ENCODE results near the gene ADAMTS16.

The ADAMTS16 gene

DNA sequence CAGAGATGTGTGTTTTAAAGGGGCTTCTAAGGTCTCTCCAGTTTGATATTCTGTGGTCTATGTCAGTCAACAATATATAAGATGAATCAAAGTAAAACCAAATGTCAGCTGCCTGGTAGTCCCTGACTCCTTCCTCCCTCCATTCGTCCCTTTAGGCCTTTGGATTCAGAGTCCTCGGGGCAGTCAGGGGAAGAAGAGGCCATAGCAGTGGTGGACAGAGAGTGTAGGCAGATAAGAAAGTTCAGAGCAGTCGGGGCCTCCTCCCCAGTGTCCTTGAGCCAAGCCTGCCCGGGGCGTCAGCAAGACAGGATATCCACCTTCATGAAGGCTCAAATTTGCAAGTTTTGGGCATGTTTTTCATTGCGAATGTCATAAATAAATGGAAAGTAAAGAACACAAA lies 110.6 kb downstream of the ADAMTS16 start:
- Mint-ChIP-seq H3K36me3 (ENCODE audit: low read depth) (no peaks in the 10 kb centered on the region), H3K4me3 (no peak overlapping the region), H3K27ac (no peak overlapping the region), H3K27me3 (ENCODE audit: low read depth) (no peaks in the 10 kb centered on the region), H3K4me1 (ENCODE audit: low read depth) (no peaks in the 10 kb centered on the region), H3K9me3 (peaks cover 12% of the 10 kb centered on the region)
- no peak for DNase-seq (ENCODE audit: low spot score)

GRCh38 chr5:5252106-5252505 lies 112.0 kb downstream of the ADAMTS16 start:
- DNase-seq (ENCODE audit: low spot score): no peak
- Mint-ChIP-seq H3K4me3 (no peak overlapping the region), H3K27me3 (ENCODE audit: low read depth) (no peaks in the 10 kb centered on the region), H3K36me3 (ENCODE audit: low read depth) (no peaks in the 10 kb centered on the region), H3K4me1 (ENCODE audit: low read depth) (no peaks in the 10 kb centered on the region), H3K27ac (no peak overlapping the region), H3K9me3 (peaks cover 16% of the 10 kb centered on the region)

- Mint-ChIP-seq H3K4me3 (no peak overlapping the region), H3K27ac (no peak overlapping the region), H3K9me3 (peaks cover 16% of the 10 kb centered on the region), H3K4me1 (ENCODE audit: low read depth) (no peaks in the 10 kb centered on the region), H3K36me3 (ENCODE audit: low read depth) (no peaks in the 10 kb centered on the region), H3K27me3 (ENCODE audit: low read depth) (no peaks in the 10 kb centered on the region)
- DNase-seq (ENCODE audit: low spot score): no peak
These were observed 117.2 kb downstream of the ADAMTS16 start for GRCh38 chr5:5257353-5257752.

GRCh38 chr5:5258564-5258963 lies 118.4 kb downstream of the ADAMTS16 start:
- Mint-ChIP-seq H3K4me3 (no peak overlapping the region), H3K27me3 (ENCODE audit: low read depth) (no peaks in the 10 kb centered on the region), H3K9me3 (peaks cover 14% of the 10 kb centered on the region), H3K36me3 (ENCODE audit: low read depth) (no peaks in the 10 kb centered on the region), H3K27ac (no peak overlapping the region), H3K4me1 (ENCODE audit: low read depth) (no peaks in the 10 kb centered on the region)
- no peak for DNase-seq (ENCODE audit: low spot score)

DNA sequence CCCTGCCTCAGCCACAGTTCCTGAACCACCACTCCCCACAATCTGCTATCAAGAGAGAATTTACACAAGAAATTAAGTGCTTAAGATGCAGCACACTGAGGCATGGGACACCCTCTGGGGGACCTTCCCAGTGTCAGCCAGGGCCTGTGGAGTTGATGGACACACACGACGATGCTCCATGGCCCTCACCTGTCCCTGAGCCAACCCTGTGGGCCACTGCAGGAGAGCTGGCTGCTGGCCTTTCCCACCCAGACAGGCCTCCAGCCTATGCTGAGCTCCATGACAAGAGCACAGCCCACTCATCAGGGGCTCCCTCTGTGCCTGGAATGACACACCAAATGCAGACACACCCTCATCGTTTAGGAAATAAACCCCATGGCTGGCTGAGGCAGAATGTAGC lies 124.6 kb downstream of the ADAMTS16 start:
- no peaks in the 10 kb centered on the region for H3K27me3 Mint-ChIP-seq (ENCODE audit: low read depth)
- no peak overlapping the region for H3K4me3 Mint-ChIP-seq
- no peaks in the 10 kb centered on the region for H3K36me3 Mint-ChIP-seq (ENCODE audit: low read depth)
- no peak for DNase-seq (ENCODE audit: low spot score)
- no peaks in the 10 kb centered on the region for H3K4me1 Mint-ChIP-seq (ENCODE audit: low read depth)
- no peak overlapping the region for H3K27ac Mint-ChIP-seq
- H3K9me3 Mint-ChIP-seq: no peaks in the 10 kb centered on the region

GRCh38 chr5:5266297-5266696 lies 126.2 kb downstream of the ADAMTS16 start:
- H3K9me3 Mint-ChIP-seq: no peaks in the 10 kb centered on the region
- H3K36me3 Mint-ChIP-seq (ENCODE audit: low read depth): no peaks in the 10 kb centered on the region
- no peak overlapping the region for H3K4me3 Mint-ChIP-seq
- H3K4me1 Mint-ChIP-seq (ENCODE audit: low read depth): no peaks in the 10 kb centered on the region
- DNase-seq (ENCODE audit: low spot score): no peak
- H3K27ac Mint-ChIP-seq: no peak overlapping the region
- no peaks in the 10 kb centered on the region for H3K27me3 Mint-ChIP-seq (ENCODE audit: low read depth)

GRCh38 chr5:5270161-5270560 lies 130.0 kb downstream of the ADAMTS16 start:
- Mint-ChIP-seq H3K27me3 (ENCODE audit: low read depth) (no peaks in the 10 kb centered on the region), H3K27ac (no peak overlapping the region), H3K9me3 (no peaks in the 10 kb centered on the region), H3K4me3 (no peak overlapping the region), H3K36me3 (ENCODE audit: low read depth) (no peaks in the 10 kb centered on the region), H3K4me1 (ENCODE audit: low read depth) (no peaks in the 10 kb centered on the region)
- no peak for DNase-seq (ENCODE audit: low spot score)

DNA sequence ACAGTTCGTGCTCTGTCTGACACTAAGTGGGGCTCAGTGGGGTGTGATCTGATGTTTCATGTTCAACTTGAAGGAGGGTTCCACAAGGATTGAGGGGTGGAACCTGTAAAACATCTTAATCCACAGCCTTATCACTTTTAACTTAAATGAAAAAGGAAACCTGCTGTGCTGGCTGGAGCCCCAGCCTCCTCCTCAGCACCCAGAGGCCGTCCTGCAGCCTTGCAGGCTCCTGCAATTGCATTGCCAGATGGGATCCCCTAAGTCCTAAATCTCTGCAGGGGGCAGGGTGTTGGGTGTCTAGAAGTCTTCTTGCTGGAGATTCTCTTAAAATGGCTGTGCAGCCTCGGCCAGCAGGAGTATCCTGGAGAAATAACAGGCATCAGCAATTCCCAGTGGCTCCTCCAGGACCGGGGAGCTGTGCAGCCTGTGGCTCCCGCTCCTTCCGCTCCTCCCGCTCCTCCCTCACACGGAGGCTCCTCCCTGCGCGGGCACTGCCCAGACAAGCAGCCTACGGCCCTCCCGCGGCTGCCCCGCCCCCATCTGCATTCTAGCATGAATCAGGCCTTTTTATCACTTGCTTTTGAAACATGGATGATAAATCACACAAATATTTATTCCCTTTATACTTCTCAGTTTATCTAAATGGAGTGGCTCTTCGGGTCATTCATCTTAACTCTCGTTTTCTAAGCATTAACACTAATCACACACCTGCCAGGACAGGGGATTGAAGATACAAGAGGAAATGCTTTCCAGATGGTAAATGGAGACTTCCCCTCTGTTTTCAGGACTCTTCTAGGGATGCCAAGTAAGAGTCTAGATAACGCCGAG lies 131.0 kb downstream of the ADAMTS16 start:
- H3K9me3 Mint-ChIP-seq: no peaks in the 10 kb centered on the region
- no peak overlapping the region for H3K4me3 Mint-ChIP-seq
- no peaks in the 10 kb centered on the region for H3K36me3 Mint-ChIP-seq (ENCODE audit: low read depth)
- H3K27me3 Mint-ChIP-seq (ENCODE audit: low read depth): no peaks in the 10 kb centered on the region
- H3K4me1 Mint-ChIP-seq (ENCODE audit: low read depth): no peaks in the 10 kb centered on the region
- no peak overlapping the region for H3K27ac Mint-ChIP-seq
- no peak for DNase-seq (ENCODE audit: low spot score)

GRCh38 chr5:5271786-5272321 lies 131.7 kb downstream of the ADAMTS16 start:
- no peaks in the 10 kb centered on the region for H3K9me3 Mint-ChIP-seq
- no peaks in the 10 kb centered on the region for H3K4me1 Mint-ChIP-seq (ENCODE audit: low read depth)
- no peaks in the 10 kb centered on the region for H3K27me3 Mint-ChIP-seq (ENCODE audit: low read depth)
- no peak overlapping the region for H3K4me3 Mint-ChIP-seq
- H3K36me3 Mint-ChIP-seq (ENCODE audit: low read depth): no peaks in the 10 kb centered on the region
- DNase-seq (ENCODE audit: low spot score): no peak
- H3K27ac Mint-ChIP-seq: no peak overlapping the region

- Mint-ChIP-seq H3K27ac (no peak overlapping the region), H3K36me3 (ENCODE audit: low read depth) (no peaks in the 10 kb centered on the region)
These were observed 133.3 kb downstream of the ADAMTS16 start for GRCh38 chr5:5273398-5273797.

GRCh38 chr5:5273976-5274375 lies 133.8 kb downstream of the ADAMTS16 start:
- Mint-ChIP-seq H3K27ac (no peak overlapping the region), H3K4me1 (ENCODE audit: low read depth) (no peaks in the 10 kb centered on the region), H3K4me3 (no peak overlapping the region), H3K27me3 (ENCODE audit: low read depth) (no peaks in the 10 kb centered on the region), H3K9me3 (no peaks in the 10 kb centered on the region), H3K36me3 (ENCODE audit: low read depth) (no peaks in the 10 kb centered on the region)
- no peak for DNase-seq (ENCODE audit: low spot score)

More at GRCh38 chr5:5273398-5273797, 133.3 kb downstream of the ADAMTS16 start:
- Mint-ChIP-seq H3K27me3 (ENCODE audit: low read depth) (no peaks in the 10 kb centered on the region), H3K4me3 (no peak overlapping the region), H3K9me3 (no peaks in the 10 kb centered on the region), H3K4me1 (ENCODE audit: low read depth) (no peaks in the 10 kb centered on the region)
- DNase-seq (ENCODE audit: low spot score): no peak

- H3K4me3 Mint-ChIP-seq: no peak overlapping the region
- no peaks in the 10 kb centered on the region for H3K36me3 Mint-ChIP-seq (ENCODE audit: low read depth)
- no peak overlapping the region for H3K27ac Mint-ChIP-seq
- H3K27me3 Mint-ChIP-seq (ENCODE audit: low read depth): no peaks in the 10 kb centered on the region
- H3K9me3 Mint-ChIP-seq: no peaks in the 10 kb centered on the region
- no peak for DNase-seq (ENCODE audit: low spot score)
- H3K4me1 Mint-ChIP-seq (ENCODE audit: low read depth): no peaks in the 10 kb centered on the region
These were observed 135.1 kb downstream of the ADAMTS16 start for GRCh38 chr5:5275211-5275610.

- Mint-ChIP-seq H3K4me3 (no peak overlapping the region), H3K4me1 (ENCODE audit: low read depth) (no peaks in the 10 kb centered on the region), H3K36me3 (ENCODE audit: low read depth) (no peaks in the 10 kb centered on the region), H3K27me3 (ENCODE audit: low read depth) (no peaks in the 10 kb centered on the region), H3K27ac (no peak overlapping the region), H3K9me3 (no peaks in the 10 kb centered on the region)
- no peak for DNase-seq (ENCODE audit: low spot score)
These were observed 136.3 kb downstream of the ADAMTS16 start for GRCh38 chr5:5276430-5276829.

DNA sequence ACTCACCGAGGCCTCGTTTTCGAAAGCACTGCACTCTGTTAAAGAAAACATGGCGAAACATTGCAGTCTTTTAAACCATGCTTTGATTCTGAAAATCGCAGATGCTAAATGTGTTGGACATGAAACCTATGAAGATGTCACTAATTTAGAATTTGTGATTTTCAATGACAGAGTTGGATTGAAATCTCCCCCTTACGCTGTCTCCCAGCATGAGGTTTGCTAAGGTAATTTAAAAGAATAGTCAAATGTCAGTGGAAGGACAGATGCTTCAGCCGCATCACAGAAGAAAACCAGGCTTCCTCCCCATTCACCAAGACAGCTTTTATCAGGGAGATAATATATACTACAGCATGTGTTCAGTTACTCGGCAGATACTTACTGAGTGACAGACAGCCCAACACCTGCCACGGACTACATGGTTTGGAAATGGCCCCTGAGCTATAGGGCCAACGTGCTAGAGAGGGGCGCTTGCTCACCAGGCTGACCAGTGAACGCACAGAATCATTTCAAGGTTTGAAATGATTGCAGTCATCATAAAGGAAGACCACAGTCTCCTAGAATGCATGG lies 136.9 kb downstream of the ADAMTS16 start:
- DNase-seq (ENCODE audit: low spot score): no peak
- no peaks in the 10 kb centered on the region for H3K9me3 Mint-ChIP-seq
- no peak overlapping the region for H3K27ac Mint-ChIP-seq
- no peaks in the 10 kb centered on the region for H3K4me1 Mint-ChIP-seq (ENCODE audit: low read depth)
- H3K4me3 Mint-ChIP-seq: no peak overlapping the region
- H3K36me3 Mint-ChIP-seq (ENCODE audit: low read depth): no peaks in the 10 kb centered on the region
- H3K27me3 Mint-ChIP-seq (ENCODE audit: low read depth): no peaks in the 10 kb centered on the region

All from T-helper 2 cell treated with Interferon-gamma antibody and Interleukin-4, amounts not matched to agents 5 μg/mL and 100 μg/mL, for 36 hours (primary cell).